SK-N-SH treated with all-trans-retinoic acid at 6 μM for 48 hours (cell line): Measurements from ENCODE around the gene NCKAP5.

Experiments used
- ATAC-seq: fragments of 200-7000 bp; cut with Tn5 transposase; 3 replicates; pipeline ENCODE4 v1.9.1; 2020; ENCODE audit warnings: mild to moderate bottlenecking, moderate library complexity
- ARNTL ChIP-seq: fragments of 450-650 bp; formaldehyde crosslinking; IDR thresholded peaks from 2 replicates; pipeline ENCODE4 v1.5.0; 2020; ENCODE audit warnings: low read depth, mild to moderate bottlenecking, moderate library complexity, borderline replicate concordance
- BACH2 ChIP-seq: fragments of 250-450 bp; sonication (Bioruptor Pico); IDR thresholded peaks from 2 replicates; pipeline ENCODE4 v1.9.0; 2021; ENCODE audit warnings: mild to moderate bottlenecking, borderline replicate concordance
- CSDC2 ChIP-seq: fragments of 250-450 bp; sonication (Bioruptor Pico); IDR thresholded peaks from 2 replicates; pipeline ENCODE4 v1.5.0; 2020; ENCODE audit warnings: mild to moderate bottlenecking, moderate library complexity
- ESRRG ChIP-seq: fragments of 250-450 bp; sonication (Bioruptor Pico); IDR thresholded peaks from 2 replicates; pipeline ENCODE4 v1.6.1; 2021; ENCODE audit warnings: mild to moderate bottlenecking
- GLIS3 ChIP-seq: fragments of 250-450 bp; sonication (Bioruptor Pico); IDR thresholded peaks from 2 replicates; pipeline ENCODE4 v1.5.0; 2020; ENCODE audit warnings: mild to moderate bottlenecking, moderate library complexity
- ISL1 ChIP-seq: fragments of 250-450 bp; sonication (Bioruptor Pico); IDR thresholded peaks from 2 replicates; pipeline ENCODE4 v2.1.2; 2022; ENCODE audit warnings: mild to moderate bottlenecking, moderate library complexity
- OSR1 ChIP-seq: fragments of 250-450 bp; sonication (Bioruptor Pico); IDR thresholded peaks from 2 replicates; pipeline ENCODE4 v1.8.0; 2022; ENCODE audit warnings: moderate library complexity, mild to moderate bottlenecking, inconsistent platforms
- POU6F1 ChIP-seq: fragments of 250-450 bp; sonication (Bioruptor Pico); IDR thresholded peaks from 2 replicates; pipeline ENCODE4 v1.8.0; 2021; ENCODE audit warnings: low read depth, mild to moderate bottlenecking, moderate library complexity, borderline replicate concordance
- PPARA ChIP-seq: fragments of 250-450 bp; sonication (Bioruptor Pico); IDR thresholded peaks from 2 replicates; pipeline ENCODE4 v1.5.0; 2020; ENCODE audit warnings: mild to moderate bottlenecking, borderline replicate concordance
- RARB ChIP-seq: fragments of 250-450 bp; sonication (Bioruptor Pico); IDR thresholded peaks from 2 replicates; pipeline ENCODE4 v1.8.0; 2021; ENCODE audit warnings: mild to moderate bottlenecking, moderate library complexity
- SNAI2 ChIP-seq: fragments of 250-450 bp; sonication (Bioruptor Pico); IDR thresholded peaks from 2 replicates; pipeline ENCODE4 v1.5.0; 2020; ENCODE audit warnings: mild to moderate bottlenecking, moderate library complexity
- TCF4 ChIP-seq: fragments of 250-450 bp; sonication (Bioruptor Pico); IDR thresholded peaks from 2 replicates; pipeline ENCODE4 v1.8.0; 2021; ENCODE audit warnings: mild to moderate bottlenecking, moderate library complexity, borderline replicate concordance
- TSHZ2 ChIP-seq: fragments of 250-450 bp; sonication (Bioruptor Pico); IDR thresholded peaks from 2 replicates; pipeline ENCODE4 v1.5.0; 2020; ENCODE audit warnings: mild to moderate bottlenecking, moderate library complexity
- ZC3H10 ChIP-seq: fragments of 250-450 bp; sonication (Bioruptor Pico); IDR thresholded peaks from 2 replicates; pipeline ENCODE4 v1.5.1; 2021; ENCODE audit warnings: mild to moderate bottlenecking, moderate library complexity
- ZFP3 ChIP-seq: fragments of 250-450 bp; sonication (Bioruptor Pico); IDR thresholded peaks from 2 replicates; pipeline ENCODE4 v1.5.0; 2020; ENCODE audit warnings: mild to moderate bottlenecking, moderate library complexity
- ZFP30 ChIP-seq: fragments of 450-650 bp; formaldehyde crosslinking; IDR thresholded peaks from 2 replicates; pipeline ENCODE4 v1.5.0; 2022; ENCODE audit warnings: mild to moderate bottlenecking, moderate library complexity
- ZNF565 ChIP-seq: fragments of 450-650 bp; formaldehyde crosslinking; conservative IDR thresholded peaks from 2 replicates; pipeline ENCODE4 v1.5.0; 2020; ENCODE audit warnings: low read depth, mild to moderate bottlenecking, moderate library complexity
- ZNF70 ChIP-seq: fragments of 450-650 bp; formaldehyde crosslinking; IDR thresholded peaks from 2 replicates; pipeline ENCODE4 v1.5.0; 2020; ENCODE audit warnings: mild to moderate bottlenecking, moderate library complexity
- ZNF8 ChIP-seq: fragments of 450-650 bp; formaldehyde crosslinking; IDR thresholded peaks from 2 replicates; pipeline ENCODE4 v1.5.0; 2020; ENCODE audit warnings: mild to moderate bottlenecking, moderate library complexity
- TF ChIP-seq, protein P1 (sequence below): fragments of 250-450 bp; sonication (Bioruptor Pico); IDR thresholded peaks from 2 replicates; pipeline ENCODE4 v1.5.1; 2021; ENCODE audit warnings: mild to moderate bottlenecking, moderate library complexity
- TF ChIP-seq, protein P2 (sequence below): fragments of 250-450 bp; sonication (Bioruptor Pico); IDR thresholded peaks from 2 replicates; pipeline ENCODE4 v1.5.1; 2020; ENCODE audit warnings: low read depth, mild to moderate bottlenecking, moderate library complexity
- TF ChIP-seq, protein P3 (sequence below): fragments of 250-450 bp; sonication (Bioruptor Pico); IDR thresholded peaks from 2 replicates; pipeline ENCODE4 v1.8.0; 2020; ENCODE audit warnings: mild to moderate bottlenecking, moderate library complexity, borderline replicate concordance

The NCKAP5 gene

DNA sequence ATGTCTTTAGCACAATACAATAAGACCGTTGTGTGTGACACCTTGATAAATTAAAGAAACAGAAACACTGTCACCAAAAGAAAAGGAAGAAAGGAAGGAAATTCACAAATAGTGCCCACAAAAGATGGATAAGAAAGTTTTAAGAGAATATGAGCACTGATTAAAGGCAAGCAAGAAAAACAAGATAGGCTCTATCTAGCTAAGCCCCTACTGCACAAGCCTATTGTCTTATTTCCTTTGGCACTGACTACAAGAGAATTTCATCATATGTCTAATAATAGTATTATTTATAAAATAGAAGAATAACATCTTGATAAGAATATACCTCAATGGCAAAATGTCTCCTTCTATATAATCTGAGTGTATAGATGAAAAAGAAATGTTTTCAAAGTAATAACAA is 335.7 kb downstream of the NCKAP5 start:
- ATAC-seq, result no peak
- TF ChIP-seq ZNF8 (CRISPR knock-in tag) (no peak), TSHZ2 (CRISPR knock-in tag) (no peak), BACH2 (CRISPR knock-in tag) (no peak), ISL1 (no peak), ARNTL (no peak)
- TF ChIP-seq, protein P1, sequence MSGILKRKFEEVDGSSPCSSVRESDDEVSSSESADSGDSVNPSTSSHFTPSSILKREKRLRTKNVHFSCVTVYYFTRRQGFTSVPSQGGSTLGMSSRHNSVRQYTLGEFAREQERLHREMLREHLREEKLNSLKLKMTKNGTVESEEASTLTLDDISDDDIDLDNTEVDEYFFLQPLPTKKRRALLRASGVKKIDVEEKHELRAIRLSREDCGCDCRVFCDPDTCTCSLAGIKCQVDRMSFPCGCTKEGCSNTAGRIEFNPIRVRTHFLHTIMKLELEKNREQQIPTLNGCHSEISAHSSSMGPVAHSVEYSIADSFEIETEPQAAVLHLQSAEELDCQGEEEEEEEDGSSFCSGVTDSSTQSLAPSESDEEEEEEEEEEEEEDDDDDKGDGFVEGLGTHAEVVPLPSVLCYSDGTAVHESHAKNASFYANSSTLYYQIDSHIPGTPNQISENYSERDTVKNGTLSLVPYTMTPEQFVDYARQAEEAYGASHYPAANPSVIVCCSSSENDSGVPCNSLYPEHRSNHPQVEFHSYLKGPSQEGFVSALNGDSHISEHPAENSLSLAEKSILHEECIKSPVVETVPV, result no peak

- no peak for ATAC-seq
- no peak for TF ChIP-seq ISL1
- no peak for TF ChIP-seq PPARA
- TF ChIP-seq OSR1 (CRISPR knock-in tag), result no peak
- TF ChIP-seq ZFP30 (CRISPR knock-in tag), result no peak
- TF ChIP-seq ZNF565 (CRISPR knock-in tag), result no peak
- TF ChIP-seq RARB (CRISPR knock-in tag), result no peak
- no peak for TF ChIP-seq ARNTL
- TF ChIP-seq, protein P1, result no peak
- TF ChIP-seq POU6F1 (CRISPR knock-in tag), result no peak
- TF ChIP-seq, protein P2, sequence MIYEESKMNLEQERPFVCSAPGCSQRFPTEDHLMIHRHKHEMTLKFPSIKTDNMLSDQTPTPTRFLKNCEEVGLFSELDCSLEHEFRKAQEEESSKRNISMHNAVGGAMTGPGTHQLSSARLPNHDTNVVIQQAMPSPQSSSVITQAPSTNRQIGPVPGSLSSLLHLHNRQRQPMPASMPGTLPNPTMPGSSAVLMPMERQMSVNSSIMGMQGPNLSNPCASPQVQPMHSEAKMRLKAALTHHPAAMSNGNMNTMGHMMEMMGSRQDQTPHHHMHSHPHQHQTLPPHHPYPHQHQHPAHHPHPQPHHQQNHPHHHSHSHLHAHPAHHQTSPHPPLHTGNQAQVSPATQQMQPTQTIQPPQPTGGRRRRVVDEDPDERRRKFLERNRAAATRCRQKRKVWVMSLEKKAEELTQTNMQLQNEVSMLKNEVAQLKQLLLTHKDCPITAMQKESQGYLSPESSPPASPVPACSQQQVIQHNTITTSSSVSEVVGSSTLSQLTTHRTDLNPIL, result no peak
- no peak for TF ChIP-seq TCF4 (CRISPR knock-in tag)
- TF ChIP-seq SNAI2 (CRISPR knock-in tag), result no peak
- TF ChIP-seq, protein P3, sequence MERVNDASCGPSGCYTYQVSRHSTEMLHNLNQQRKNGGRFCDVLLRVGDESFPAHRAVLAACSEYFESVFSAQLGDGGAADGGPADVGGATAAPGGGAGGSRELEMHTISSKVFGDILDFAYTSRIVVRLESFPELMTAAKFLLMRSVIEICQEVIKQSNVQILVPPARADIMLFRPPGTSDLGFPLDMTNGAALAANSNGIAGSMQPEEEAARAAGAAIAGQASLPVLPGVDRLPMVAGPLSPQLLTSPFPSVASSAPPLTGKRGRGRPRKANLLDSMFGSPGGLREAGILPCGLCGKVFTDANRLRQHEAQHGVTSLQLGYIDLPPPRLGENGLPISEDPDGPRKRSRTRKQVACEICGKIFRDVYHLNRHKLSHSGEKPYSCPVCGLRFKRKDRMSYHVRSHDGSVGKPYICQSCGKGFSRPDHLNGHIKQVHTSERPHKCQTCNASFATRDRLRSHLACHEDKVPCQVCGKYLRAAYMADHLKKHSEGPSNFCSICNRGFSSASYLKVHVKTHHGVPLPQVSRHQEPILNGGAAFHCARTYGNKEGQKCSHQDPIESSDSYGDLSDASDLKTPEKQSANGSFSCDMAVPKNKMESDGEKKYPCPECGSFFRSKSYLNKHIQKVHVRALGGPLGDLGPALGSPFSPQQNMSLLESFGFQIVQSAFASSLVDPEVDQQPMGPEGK, result no peak
- no peak for TF ChIP-seq ESRRG (CRISPR knock-in tag)
- TF ChIP-seq BACH2 (CRISPR knock-in tag), result no peak
- no peak for TF ChIP-seq ZNF8 (CRISPR knock-in tag)
- TF ChIP-seq ZFP3 (CRISPR knock-in tag), result no peak
- TF ChIP-seq ZC3H10 (CRISPR knock-in tag), result no peak
- no peak for TF ChIP-seq GLIS3
- TF ChIP-seq CSDC2, result no peak
- TF ChIP-seq, all 23 proteins: peak for 0
Measured at GRCh38 chr2:133231264-133231663, 337.0 kb downstream of the NCKAP5 start.

DNA sequence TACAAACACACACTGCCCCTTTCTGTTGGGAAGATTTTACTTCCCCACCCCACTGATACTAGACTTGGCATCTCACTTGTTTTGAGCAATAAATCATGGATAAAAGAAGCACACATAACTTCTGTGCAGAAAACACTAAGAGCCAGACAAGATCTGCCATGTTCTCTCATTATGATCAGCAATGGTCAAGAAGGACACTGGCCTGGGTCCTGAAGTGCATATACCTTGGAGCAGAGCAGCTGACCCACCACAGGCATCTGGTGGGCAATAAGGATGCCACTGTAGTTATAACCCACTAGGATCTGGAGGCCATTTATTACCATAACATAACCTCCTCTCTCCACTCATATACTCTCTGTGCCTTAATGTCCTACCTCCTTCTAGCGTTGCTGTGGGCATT is 338.3 kb downstream of the NCKAP5 start:
- ATAC-seq, result no peak
- TF ChIP-seq ESRRG (CRISPR knock-in tag) (no peak), PPARA (no peak), POU6F1 (CRISPR knock-in tag) (no peak), ISL1 (no peak), ZNF70 (CRISPR knock-in tag) (no peak), BACH2 (CRISPR knock-in tag) (no peak), CSDC2 (no peak)
- TF ChIP-seq, protein P3, result no peak
